ENCODE measurements around the gene SLC37A1. TPM values are rescaled to one million over a fixed set of nuclear protein-coding genes. Genes with fewer than 3 reads are reported as not detected.

SLC37A1 gene
- total RNA-seq, 1 experiment from 2014 or later = 15.0 TPM

GRCh38 chr21:42621166-42621818 is 107.6 kb downstream of the SLC37A1 start:
- BruUV-seq (replicated peaks) = no TSS peak
- Histone ChIP-seq H3K79me2 (ENCODE audit: insufficient read depth, low read length) (no peaks in the 10 kb centered on the region), H3K9me3 (ENCODE audit: control insufficient read depth in 1 of 2, insufficient read depth in 1 of 2, low read depth in 1 of 2, low read length in 2 of 2) (no peaks in the 10 kb centered on the region), H3K4me2 (ENCODE audit: low read length) (no peak overlapping the region), H2AFZ (ENCODE audit: low read depth, low read length, poor library complexity, severe bottlenecking) (no peak overlapping the region), H3K4me1 (ENCODE audit: control insufficient read depth in 1 of 2, insufficient read depth in 2 of 2, low read length in 2 of 2) (no peaks in the 10 kb centered on the region), H3K9me2 (ENCODE audit: insufficient read depth) (no peaks in the 10 kb centered on the region), H3K27me3 (ENCODE audit: insufficient read depth, low read length) (peaks cover 3% of the 10 kb centered on the region; the same call in 1 of the 2 replicates), H4K20me1 (ENCODE audit: insufficient read depth) (no peaks in the 10 kb centered on the region), H3K36me3 (ENCODE audit: control insufficient read depth in 1 of 2, insufficient read depth in 2 of 2, low read length in 2 of 2) (no peaks in the 10 kb centered on the region), H3K4me3 (replicated peaks in 1 of 2; ENCODE audit: low read depth in 1 of 2, low read length in 2 of 2) (no peak overlapping the region), H3K27ac (ENCODE audit: low read depth, low read length) (no peak overlapping the region), H3K9ac (ENCODE audit: low read length) (no peak overlapping the region)
- no peak for ATAC-seq
- ChIA-PET RAD21 (ENCODE audit: low non-redundant PET in 1 of 2, low total read pairs in 2 of 2, uncharacterized antibody in 2 of 2, unreplicated experiment in 2 of 2) (no interaction called here), POLR2A (no interaction called here), CTCF (no interaction called here)
- TF ChIP-seq CTCF (IDR thresholded peaks at IDR 0.05 in 2 of 3, conservative IDR thresholded peaks at IDR 0.05 in 1 of 3; ENCODE audit: borderline replicate concordance in 1 of 3, insufficient read depth in 1 of 3, low read depth in 2 of 3, low read length in 2 of 3) = no peak
- TF ChIP-seq ELF1 (IDR thresholded peaks at IDR 0.05; ENCODE audit: borderline replicate concordance, low read depth) = no peak
- no peak for TF ChIP-seq POLR2AphosphoS5 (IDR thresholded peaks at IDR 0.05; ENCODE audit: low read depth, low read length)
- TF ChIP-seq FOSL1 (IDR thresholded peaks at IDR 0.05; ENCODE audit: low read depth) = no peak
- TF ChIP-seq EZH2 (IDR thresholded peaks at IDR 0.05) = no peak
- TF ChIP-seq SIN3A (IDR thresholded peaks at IDR 0.05; ENCODE audit: low read depth) = no peak
- TF ChIP-seq YY1 (IDR thresholded peaks at IDR 0.05; ENCODE audit: extremely low read depth, insufficient replicate concordance, low read depth, low read length) = no peak
- TF ChIP-seq ZNF274 (IDR thresholded peaks at IDR 0.05; ENCODE audit: low read depth, low read length) = no peak
- no peak for TF ChIP-seq CBX3 (IDR thresholded peaks at IDR 0.05; ENCODE audit: low read depth)
- TF ChIP-seq REST (IDR thresholded peaks at IDR 0.05; ENCODE audit: low read depth) = no peak
- no peak for TF ChIP-seq TCF7L2 (IDR thresholded peaks at IDR 0.05; ENCODE audit: borderline replicate concordance, extremely low read depth, insufficient read depth, insufficient read length)
- no peak for DNase-seq (ENCODE audit: low read depth, low spot score)
- intact Hi-C loops (cut with micrococcal nuclease) = no loop called here

Data from HCT116 (cell line).